Fibroblast of the aortic adventitia (primary cell): ENCODE data around the gene KRTAP10-2. TPM values are rescaled to one million over a fixed set of nuclear protein-coding genes. Genes with fewer than 3 reads are reported as not detected.
A peak's percentile ranks its signal among the peaks of the same experiment; 100 is the strongest.

Experiments used
- DNase-seq: peaks from one replicate; pipeline ENCODE4 v3.0.0-alpha.2; 2010; ENCODE audit warnings: low read depth
- H3K4me3 ChIP-seq: 2 replicates; pipeline ENCODE4 v1.5.1; 2011; ENCODE audit warnings: low read depth, mild to moderate bottlenecking, control low read depth, low read length, moderate library complexity
- CTCF ChIP-seq: IDR thresholded peaks from 2 replicates; pipeline ENCODE4 v1.5.1; 2011; ENCODE audit warnings: mild to moderate bottlenecking, low read length, control low read depth, inconsistent platforms; ENCODE audit not compliant: insufficient read depth
- total RNA-seq: library from RNA; depleted of rRNA; stranded (reverse); fragments of >200 nt; gene quantifications from 2 replicates; pipeline ENCODE4 v1.2.3, GENCODE V29; 2012; ENCODE audit warnings: low replicate concordance

The KRTAP10-2 gene
- total RNA-seq, 1 donor, result not detected

- H3K4me3 ChIP-seq, result peak overlapping the region; percentile 23
- DNase-seq, result peak; percentile 63
- no peak for TF ChIP-seq CTCF
These were observed 34.0 kb downstream of the KRTAP10-2 start for GRCh38 chr21:44517175-44517899.

- peak overlapping the region; percentile 17 for H3K4me3 ChIP-seq
- no peak for DNase-seq
- no peak for TF ChIP-seq CTCF
These were observed 34.5 kb downstream of the KRTAP10-2 start for GRCh38 chr21:44516828-44517174.

- DNase-seq, result no peak
- no peak overlapping the region for H3K4me3 ChIP-seq
- TF ChIP-seq CTCF, result no peak
These were observed 35.0 kb downstream of the KRTAP10-2 start for GRCh38 chr21:44516342-44516741.

- DNase-seq, result no peak
- no peak for TF ChIP-seq CTCF
- no peak overlapping the region for H3K4me3 ChIP-seq
These were observed 35.7 kb downstream of the KRTAP10-2 start for GRCh38 chr21:44515359-44516165.

- no peak overlapping the region for H3K4me3 ChIP-seq
- no peak for TF ChIP-seq CTCF
- no peak for DNase-seq
These were observed 36.5 kb downstream of the KRTAP10-2 start for GRCh38 chr21:44514746-44515358.

- no peak overlapping the region for H3K4me3 ChIP-seq
- no peak for DNase-seq
- no peak for TF ChIP-seq CTCF
These were observed 37.1 kb downstream of the KRTAP10-2 start for GRCh38 chr21:44514218-44514520.
